Activated CD4-positive, CD25-positive, alpha-beta regulatory T cell treated with anti-CD3 and anti-CD28 coated beads, Interleukin-2, amount 50 U/mL, for 72 hours (primary cell): Measurements from ENCODE around the gene NUP210L.
A peak's percentile ranks its signal among the peaks of the same experiment; 100 is the strongest.
"Not testable (repeated sequence)": the region's sequence is repeated elsewhere in the genome, so short reads cannot be mapped to it uniquely, and the experiment has no call there.

Experiments
- DNase-seq: peaks from one replicate; pipeline ENCODE4 v3.0.0; 2021

NUP210L gene

DNA sequence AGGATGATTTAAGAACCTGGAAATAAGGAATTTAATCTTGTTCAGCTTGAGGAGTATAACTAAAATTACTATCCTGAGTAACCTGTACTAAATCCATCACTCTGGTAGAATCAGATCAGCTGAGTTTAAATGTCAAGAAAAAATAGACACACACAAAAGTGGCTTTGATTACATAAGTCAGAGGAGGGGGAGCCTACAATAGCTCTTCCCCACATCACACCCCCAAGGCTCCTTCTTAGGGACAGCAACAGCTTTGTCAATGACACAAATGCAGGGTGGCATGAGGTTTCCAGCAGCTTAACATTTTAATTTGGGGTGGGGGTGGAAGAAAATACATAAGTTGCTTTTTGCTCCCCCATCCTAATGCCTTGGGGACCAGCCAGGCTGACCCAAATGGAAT lies 12.6 kb upstream of the NUP210L start:
- no peak for DNase-seq

DNA sequence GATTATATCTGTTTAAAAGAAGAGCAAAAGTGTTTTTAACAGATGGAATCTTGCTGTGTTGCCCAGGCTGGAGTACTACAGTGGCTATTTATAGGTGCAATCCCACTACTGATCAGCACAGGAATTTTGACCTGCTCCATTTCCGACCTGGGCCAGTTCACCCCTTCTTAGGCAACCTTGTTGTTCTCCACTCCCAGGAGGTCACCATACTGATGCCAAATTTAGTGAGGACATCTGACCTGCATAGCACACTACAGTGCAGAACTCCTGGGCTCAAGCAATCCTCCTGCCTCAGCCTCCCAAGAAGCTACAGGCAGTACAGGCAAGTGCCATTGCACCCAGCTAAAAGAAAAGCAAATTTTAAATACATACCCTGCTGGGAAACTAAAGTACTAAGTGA lies 11.3 kb upstream of the NUP210L start:
- DNase-seq, result no peak

DNA sequence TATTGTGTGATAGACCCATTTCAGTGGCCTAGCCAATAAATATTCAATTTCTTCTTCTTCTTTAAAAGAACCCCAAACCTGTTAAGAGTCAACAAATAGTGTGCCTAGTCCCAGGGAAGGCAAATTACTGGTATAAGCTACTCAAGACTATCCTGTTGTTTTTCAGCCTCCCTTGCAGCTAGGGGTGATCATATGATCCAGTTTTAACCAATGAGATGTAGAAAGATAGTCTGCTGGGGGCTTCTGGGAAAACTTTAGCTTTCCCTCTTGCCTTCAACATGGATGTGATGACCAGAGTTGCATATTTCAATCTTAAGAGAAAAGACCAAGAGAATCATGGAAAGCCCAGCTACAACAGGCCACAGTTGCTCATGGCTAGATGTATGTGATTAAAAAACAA lies 4.7 kb upstream of the NUP210L start:
- DNase-seq, result no peak

DNA sequence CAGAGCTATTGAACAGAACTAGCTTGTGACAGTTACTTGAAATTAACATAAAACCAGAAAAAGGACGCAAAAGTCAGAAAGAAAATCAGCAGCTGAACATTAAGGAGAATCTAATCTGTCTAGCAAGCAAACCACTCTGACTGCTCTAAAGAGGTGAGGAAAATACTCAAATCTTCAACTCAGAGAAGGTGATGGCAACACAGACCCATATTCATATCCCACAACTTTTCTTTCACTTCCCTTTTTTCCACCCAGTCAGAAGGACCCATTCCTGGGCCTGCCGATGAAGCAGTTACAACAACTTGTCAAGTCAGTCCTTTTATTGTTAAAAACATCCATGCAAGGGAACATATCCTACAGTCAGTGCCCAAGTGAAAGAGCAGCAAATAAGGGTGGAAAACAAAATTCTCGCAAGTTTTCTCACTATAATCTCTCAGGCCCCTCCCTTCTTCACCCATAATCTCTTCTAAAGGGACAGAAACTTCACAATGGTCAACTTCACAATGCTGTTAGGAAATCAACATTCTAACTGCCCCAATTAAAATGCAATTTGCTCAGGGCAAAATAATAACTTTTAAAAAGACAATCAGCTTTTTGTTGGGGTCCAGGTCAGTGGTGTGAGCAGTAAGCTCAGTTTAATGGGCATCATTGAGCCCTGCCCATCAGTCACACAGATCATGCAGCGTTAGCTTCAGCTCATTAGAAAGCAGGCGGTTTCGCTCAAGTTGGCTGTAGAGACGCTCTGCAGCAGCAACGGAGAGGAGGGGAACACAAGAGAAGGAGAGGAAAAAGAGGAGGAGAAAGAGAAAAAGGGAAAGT lies 3.6 kb upstream of the NUP210L start:
- DNase-seq, result no peak

DNA sequence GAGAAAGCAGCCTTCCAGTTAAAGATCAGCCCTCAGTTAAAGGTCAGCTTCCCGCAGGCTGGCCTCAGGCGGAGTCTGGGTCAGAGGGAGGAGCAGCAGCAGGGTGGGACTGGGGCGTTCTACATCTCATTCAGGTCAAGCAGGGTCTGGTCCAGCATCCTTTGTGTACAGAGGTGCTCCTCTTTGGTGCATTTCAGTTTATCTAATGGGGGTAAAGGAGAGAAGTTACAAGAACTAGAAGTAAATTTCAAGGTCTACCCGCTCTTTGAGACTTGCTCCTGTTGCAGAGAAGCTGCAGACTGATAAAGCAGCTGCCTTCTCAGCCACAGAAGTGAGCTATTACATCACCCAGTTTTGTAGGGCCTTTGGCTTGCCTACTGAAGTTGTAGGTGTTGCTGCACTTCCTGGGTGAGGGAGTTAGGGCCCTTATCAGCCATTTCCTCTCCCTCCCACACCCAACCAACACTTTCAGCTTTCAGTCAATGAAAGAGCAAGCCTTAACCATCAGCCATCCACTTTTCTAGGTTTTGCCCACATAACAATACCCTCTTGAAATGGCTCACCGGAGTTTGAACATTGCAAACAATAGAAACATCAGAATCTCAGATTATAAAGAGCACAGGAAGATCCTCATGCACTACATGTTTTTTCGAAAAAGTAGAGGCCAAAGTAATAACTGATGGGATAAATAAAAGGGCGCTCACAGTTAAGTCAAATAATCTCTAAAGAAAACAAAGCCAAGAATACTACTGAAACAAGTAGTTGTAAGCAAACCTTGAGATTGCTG lies 2.8 kb upstream of the NUP210L start:
- DNase-seq, result peak; percentile 52

DNA sequence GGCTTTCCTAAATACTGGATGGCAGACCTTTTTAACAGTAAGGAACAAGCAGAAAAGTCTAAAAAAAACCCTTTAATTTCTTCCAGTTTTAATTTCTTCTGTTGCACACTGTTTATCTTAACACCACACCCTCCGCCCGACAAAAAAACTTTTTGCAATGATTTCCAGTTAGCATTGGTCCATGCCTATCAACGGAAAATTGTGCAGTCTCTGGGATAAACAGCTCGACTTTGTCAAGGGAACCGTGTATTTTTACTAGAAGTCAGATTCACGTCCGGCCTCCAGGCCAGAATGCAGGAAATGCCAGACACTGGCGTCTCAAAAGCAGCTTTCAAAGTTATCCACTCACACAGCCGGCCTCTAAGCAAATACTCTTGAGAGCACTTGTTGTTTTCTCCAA lies 378 bp upstream of the NUP210L start:
- no peak for DNase-seq

DNA sequence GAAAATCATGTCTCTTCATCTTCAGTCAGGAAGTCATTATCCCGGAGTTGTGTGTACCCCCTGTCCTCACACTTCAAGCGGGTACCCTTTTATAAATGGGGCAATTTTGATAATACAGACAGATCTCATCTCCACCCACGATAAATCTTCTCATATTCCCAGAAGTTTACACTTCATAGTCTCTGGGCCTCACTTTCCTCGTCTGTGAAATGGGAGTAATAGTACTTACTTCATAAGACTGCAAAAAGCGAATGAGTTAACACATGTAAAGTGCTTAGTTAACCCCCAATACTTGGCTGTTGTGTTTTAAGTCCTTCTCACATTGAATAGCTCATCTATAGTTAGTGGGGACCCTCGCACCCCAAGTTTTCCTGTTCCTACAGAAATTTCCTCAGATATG lies 820 bp downstream of the NUP210L start:
- DNase-seq, result no peak

DNA sequence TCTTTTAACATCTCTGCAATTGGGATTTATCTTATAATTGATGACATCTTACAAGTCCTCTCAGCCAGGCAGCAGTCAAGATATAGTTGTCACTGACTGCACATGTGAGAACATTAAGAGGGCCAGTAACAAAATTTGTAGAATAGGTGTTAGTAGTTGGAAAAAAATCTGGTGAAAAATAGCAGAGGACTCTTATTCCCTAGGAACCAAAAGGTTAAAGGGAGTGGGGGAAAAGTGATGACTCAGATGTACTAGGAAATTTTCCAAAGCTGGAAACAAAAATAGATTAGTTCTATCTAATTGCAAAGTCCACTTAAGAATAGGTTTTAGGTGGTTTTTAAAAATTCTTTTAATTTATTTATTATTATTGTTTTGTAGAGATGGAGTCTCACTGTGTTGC lies 3.6 kb downstream of the NUP210L start:
- no peak for DNase-seq

DNA sequence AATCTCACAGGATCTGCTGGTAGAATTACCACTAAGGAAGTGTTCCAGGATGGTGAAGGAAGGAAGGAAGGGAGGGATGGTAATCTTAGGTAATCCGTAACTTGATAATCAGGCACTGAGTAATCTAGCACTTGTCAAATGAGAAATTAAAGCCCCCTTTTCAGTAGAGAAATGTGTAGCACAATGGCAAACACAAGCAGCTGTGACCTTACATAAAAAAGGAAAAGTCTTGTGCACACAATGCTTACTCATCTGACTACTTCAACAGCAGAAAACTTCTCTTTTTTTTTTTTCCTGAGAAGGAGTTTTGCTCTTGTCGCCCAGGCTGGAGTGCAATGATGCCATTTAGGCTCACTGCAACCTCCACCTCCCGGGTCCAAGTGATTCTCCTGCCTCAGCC lies 6.1 kb downstream of the NUP210L start:
- DNase-seq, result no peak

DNA sequence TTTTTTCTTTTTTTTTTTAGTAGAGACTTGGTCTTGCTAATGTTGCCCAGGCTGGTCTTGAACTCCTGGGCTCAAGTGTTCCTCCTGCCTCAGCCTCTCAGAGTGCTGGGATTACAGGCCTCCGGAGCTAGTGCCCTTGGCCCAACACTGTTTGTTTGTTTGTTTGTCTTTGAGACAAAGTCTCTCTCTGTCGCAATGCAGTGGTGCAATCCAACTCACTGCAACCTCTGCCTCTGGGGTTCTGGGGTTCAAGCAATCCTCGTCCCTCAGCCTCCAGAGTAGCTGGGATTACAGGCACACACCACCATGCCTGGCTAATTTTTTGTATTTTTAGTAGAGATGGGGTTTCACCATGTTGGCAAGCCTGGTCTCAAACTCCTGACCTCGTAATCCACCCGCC lies 7.4 kb downstream of the NUP210L start:
- DNase-seq, result not testable (repeated sequence)

DNA sequence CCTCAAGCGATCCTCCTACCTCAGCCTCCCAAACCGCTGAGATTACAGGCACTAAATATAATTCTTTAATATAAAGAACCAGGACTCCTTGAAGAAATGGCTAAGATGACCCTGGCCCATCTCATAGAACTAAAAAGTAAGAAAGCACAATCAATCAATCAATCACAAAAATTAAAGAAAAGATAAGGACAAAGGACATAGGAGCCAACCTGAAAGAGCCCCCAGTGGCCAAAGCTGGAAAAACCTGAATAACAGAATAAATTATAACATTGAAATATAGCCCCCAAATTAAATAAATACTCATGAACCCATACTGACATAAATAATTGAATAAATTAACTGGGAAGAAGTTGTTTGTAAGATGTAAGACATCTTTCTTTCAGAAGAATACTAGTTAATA lies 8.9 kb downstream of the NUP210L start:
- no peak for DNase-seq

DNA sequence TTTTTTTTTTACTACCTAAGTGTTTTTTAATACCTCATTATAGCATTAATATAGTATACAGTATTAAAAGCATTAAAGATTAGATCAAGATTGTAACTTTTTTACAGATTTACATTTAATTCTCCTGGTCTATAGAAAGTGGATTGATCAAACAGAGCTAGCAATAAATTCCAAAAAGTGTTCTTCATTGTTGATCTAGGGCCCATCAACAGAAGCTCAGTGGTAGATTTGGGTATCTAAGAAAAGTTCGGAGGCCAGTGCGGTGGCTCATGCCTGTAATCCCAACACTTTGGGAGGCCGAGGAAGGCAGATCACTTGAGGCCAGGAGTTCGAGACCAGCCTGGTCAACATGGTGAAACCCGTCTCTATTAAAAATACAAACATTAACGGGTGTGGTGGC lies 12.5 kb downstream of the NUP210L start:
- DNase-seq, result no peak

DNA sequence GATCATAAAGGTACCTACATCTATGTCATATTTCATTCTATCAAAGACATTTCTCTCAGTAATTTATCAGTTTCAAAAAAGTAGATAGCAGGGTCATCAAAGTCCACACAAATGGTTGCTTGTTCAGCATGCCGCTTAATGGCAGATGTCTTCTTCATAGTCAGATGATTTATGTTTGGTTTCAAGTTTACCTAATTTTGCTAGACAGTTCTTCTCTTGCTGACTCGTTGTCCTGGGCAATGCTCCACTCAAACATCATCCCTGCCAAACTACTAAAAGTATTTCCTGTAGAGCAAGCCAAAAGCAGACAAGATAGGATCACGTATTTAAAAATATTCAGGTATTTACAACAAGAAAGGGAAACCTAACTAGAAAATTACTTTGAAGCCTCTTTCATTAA lies 13.6 kb downstream of the NUP210L start:
- no peak for DNase-seq

DNA sequence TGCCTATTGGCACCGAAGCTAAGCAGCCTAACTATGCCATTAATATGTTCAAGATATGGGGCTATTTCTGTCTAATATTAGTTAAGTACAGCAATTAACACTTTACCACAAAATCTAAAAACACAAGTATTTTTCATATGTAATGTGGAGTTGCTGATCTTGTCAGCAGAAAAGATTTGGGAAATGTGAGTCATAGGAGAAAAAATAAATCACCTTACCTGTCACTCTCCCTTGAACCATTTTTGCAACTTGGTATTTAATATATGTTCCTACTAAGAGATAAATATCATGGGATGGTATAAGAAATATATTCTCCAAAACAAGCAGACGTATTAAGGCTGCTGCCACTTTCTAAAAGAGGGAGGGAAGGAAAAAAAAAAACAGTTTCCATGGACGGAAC lies 17.0 kb downstream of the NUP210L start:
- DNase-seq, result no peak

DNA sequence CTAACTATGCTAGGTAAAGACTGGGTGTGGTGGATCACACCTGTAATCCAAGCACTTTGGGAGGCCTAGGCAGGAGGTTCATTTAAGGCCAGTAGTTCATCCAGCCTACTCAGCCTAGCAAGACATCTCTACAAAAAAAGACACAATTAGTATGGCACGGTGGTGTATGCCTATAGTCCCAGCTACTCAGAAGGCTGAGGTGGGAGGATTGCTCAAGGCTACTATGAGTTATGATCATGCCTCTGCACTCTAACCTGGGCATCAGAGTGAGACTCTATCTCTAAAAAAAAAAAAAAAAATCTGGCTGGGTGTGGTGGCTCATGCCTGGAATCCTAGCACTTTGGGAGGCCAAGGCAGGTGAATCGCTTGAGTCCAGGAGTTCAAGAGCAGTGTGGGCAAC lies 21.6 kb downstream of the NUP210L start:
- no peak for DNase-seq

DNA sequence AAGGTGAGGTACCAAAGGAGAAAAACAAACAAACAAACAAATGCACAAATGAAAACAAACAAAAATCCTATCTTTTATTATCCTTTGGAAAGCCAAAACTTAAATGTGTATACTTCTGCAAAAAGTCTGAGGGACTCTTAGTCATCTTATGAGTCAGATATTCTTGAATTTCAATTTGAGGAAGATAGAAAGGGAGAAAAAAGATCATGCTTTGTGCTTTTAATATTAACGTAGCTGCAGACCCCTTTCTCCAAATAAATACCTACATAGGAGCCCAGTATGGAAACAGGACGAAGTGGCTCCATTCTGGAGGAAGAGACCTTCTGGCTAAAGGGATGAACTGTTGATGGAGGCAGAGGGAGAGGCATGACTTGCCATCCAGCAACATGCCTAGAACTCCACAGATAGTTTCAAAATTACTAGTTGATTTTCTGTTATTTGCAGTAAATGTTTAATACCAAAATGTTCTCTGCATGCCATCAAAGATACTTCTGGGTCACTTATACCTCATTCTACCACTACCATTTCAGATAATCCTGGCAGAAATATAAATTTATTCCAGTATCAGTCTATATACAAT lies 25.4 kb downstream of the NUP210L start:
- no peak for DNase-seq

DNA sequence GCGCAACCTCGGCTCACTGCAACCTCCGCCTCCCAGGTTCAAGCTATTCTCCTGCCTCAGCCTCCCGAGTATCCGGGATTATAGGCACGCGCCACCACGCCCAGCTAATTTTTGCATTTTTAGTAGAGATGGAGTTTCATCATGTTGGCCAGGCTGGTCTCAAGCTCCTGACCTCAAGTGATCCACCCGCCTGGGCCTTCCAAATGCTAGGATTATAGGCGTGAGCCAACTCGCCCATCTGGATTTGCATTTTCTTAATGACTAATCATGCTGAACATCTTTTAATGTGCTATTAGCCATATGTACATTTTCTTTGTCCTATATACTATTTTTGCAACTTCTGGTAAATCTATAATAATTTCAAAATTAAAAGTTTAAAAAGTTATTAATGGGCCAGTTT lies 31.7 kb downstream of the NUP210L start:
- DNase-seq, result not testable (repeated sequence)

DNA sequence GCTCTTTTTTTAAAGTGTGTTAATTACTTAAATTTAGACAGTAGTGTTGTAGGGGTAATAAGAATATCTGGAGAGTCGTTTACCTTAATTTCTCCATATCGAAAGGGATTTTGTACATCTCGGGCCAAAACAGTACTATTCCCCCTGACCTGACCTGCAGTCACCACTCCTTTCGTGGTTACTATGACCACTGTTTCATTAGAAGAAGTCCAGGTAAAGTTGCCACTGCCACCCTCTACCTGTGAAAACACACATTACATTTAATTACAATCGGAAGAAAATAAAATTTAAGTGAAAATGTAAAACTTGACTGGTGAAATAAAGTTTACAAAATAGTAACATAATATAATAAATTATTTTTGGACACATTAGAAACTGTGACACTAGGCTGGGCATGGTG lies 37.2 kb downstream of the NUP210L start:
- DNase-seq, result no peak

DNA sequence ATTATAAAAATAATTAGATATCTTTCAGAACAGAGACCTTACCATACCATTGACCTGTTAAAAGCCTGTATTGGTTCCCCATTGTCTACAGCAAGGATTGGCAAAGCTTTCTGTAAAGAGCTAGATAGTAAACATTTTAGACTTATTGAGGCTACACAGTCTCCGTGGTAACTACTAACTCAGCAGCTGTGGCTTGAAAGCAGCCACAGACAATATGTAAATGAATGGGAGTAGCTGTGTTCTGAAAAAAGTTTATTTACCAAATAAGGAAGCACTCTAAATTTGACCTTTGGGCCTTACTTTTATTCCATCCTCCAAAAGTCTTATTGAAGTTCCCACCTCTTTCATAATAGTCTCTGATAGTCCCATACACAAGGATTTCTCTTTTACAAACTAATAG lies 39.7 kb downstream of the NUP210L start:
- no peak for DNase-seq

DNA sequence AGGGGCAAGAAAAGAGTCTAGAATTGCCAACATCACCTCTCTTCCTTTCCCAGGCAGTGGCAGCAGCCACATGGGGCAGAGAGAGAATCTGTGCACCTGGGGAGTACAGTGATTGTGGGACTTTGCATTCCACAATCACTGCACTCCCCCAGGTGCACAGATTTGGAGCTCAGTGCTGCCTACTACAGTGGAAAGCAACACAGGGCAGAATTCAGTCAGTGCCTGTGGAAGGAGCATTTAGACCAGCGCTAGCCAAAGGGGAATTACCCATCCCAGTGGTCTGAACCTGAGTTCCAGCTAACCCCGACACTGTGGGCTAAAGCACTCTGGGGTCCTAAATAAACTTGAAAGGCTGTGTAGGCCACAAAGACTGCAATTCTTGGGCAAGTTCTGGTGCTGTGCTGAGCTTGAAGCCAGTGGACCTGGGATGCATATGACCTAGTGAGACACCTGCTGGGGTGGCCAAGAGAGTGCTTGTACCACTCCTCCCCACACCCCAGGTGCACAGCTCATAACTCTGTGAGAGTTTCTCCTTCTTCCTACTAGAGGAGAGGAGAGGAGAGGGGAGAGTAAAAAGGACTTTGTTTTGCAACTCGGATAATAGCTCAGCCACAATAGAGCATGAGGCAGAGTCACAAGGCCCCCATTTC lies 50.3 kb downstream of the NUP210L start:
- no peak for DNase-seq

DNA sequence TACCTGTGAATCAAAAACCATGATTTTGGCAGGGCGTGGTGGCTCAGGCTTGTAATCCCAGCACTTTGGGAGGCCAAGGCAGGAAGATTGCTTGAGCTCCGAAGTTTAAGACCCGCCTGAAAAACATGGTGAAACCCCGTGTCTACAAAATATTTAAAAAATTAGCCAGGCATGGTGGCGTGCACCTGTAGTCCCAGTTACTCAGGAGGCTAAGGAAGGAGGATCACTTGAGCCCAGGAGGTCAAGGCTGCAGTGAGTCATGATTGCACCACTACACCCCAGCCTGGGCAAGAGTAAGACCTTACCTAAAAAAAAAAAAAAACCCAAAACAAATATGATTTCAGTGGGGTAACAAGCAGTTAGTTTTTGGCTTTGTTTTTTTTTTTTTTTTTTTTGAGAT lies 54.7 kb downstream of the NUP210L start:
- DNase-seq, result not testable (repeated sequence)

DNA sequence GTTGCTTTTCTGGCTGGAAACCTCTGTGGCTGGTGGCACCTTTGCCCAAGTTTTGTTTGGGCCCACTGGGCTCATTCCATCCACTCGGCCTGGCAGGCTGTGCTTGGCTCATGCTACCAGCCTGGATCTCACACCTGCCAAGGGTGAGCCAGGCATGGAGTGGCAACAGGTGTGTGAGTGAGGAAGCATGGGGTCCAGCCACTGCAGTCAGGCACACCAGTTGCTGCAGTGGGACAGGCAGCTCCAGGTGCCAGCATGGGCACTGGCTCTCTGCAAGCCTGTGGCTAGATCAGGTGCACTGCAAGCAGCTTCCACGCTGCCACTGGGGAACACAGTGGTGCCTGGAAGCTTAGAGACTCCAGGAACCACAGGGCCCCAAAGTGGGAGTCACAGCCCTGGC lies 57.0 kb downstream of the NUP210L start:
- DNase-seq, result no peak

DNA sequence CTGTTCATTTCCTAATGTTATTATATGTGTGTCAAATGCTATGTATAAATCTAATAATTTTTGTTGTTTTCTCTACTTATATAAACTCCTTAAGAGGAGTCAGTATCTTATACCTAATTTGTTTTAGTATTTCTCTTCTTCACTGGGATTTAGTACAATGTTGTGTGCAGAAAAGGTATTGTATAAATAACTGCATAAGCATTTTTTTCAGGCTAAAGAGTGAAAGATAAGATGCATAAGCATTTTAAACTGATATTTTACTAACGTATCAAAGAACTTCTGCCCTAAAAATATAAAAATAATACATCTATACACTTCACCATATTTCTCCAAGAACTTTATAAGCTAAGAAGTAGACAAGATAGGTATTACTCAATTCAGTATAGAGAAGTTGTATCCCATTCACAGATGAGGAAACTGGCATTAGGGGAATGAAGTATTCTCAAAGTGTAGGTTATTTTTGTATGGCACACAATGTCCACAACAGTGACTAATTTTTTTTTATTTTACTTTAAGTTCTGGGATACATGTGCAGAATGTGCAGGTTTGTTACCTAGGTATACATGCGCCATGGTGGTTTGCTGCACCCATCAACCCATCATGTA lies 59.3 kb downstream of the NUP210L start:
- DNase-seq, result no peak
